COLO829 (cell line): ENCODE data around the gene WFIKKN1.
A peak's percentile ranks its signal among the peaks of the same experiment; 100 is the strongest.

Source experiments
- DNase-seq: peaks from one replicate; pipeline ENCODE4 v3.0.0; 2012; ENCODE audit warnings: low spot score

WFIKKN1 gene

GRCh38 chr16:637081-638018, 6.6 kb downstream of the WFIKKN1 start:
- peak; percentile 99 for DNase-seq

DNA sequence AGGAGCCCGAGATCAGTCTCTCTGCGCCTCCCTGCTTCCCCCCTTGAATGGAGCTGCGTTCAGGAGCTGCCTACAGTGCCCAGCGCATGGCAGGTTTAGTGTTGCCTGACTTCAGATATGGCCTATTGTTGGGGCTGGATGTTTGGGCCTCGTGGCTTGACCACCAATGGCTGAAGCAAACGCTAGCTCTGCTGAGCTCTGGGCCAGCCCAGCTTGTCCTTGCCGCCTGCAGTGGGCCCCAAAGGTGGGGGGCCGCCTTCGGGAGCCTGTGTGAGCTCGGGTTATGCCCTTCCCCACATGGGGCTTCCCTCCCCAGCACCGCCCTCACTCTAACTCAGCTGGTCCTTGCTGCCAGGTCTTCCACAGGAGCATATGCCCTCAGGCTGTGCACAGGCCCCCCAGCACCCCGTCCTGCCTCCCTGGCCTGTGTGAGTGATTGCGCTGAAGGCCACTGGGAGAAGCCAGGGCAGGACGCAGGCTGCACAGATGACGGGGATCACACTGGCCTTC, 7.3 kb downstream of the WFIKKN1 start:
- DNase-seq: no peak

DNA sequence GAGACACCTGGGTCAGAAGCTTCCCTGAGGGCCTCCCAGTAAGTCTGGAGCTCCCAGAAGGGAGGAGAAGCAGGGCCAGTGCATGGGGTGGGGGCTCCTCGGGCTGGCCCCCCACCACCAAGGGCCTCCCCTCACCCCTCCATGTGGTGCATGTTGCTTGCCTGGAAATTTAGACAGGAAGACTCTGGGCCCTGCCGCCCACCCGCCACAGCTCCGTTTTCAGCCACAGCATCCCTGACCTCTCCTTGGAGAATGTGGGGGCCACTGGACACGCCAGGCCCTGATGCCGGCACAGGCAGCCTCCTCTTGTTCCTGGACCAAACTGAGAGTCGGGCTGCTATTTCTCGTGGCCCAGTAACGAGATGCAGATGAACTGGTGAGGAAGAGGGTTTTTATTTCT, 8.1 kb downstream of the WFIKKN1 start:
- no peak for DNase-seq

DNA sequence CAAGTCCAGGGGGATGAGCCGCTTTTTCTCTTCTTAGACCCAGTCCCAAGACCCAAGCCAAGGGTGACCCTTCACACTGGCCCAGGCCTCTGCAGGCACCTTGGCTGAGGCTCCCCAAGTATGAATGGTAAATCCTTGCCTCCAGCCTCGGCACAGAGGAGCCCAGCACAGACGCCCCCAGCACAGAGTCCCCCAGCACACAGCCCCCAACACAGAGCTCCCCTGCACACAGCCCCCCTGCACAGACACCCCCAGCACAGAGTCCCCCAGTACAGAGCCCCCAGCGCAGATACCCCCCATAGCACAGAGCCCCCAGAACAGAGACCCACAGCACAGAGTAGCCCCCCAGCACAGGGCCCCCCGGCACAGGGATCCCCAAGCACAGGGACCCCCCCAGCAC, 9.8 kb downstream of the WFIKKN1 start:
- no peak for DNase-seq

DNA sequence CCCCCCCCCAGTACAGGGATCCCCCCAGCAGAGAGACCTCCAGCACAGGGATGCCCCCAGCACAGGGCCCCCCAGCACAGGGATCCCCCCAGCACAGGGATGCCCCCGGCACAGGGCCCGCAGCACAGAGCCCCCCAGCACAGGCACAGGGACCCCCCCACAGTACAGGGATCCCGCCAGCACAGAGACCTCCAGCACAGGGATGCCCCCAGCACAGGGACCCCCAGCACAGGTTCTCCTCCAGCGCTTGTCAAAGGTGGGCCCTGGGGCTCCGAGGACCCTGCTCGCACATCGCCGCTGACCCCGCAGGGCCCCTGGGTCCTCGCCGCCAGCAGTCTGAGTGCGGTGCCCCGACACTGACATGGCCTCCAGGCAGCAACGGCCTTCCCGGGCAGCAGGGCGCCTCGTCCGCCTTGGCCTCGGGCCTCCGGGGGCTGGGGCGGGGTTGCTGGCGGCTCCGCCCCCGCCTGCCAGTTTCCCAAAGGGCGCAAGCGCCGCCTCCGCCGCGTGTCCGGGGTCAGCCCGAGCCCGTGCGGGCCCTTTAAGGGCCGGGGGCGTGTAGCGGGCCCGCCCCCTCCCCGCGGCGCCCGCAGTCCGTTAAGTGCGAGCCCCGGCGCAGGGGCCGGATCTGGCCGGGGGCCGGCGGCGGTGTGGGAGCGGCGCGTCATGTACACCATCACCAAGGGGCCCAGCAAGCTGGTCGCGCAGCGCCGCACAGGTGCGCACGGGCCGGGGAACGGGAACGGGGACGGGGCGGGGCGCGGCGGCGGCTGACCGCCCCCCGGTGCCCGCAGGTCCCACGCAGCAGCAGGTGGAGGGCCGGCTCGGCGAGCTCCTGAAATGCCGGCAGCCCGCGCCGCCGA, 10.8 kb downstream of the WFIKKN1 start, which contains the start of gene MCRIP2:
TSS of gene MCRIP2 (plus strand) at position 503 of the 863 bp plus-strand sequence. CDS start at position 667, 164 bp downstream.
- peak; percentile 67 for DNase-seq

- DNase-seq: no peak
Observed at GRCh38 chr16:642189-643049, 11.6 kb downstream of the WFIKKN1 start.

- no peak for DNase-seq
Observed at GRCh38 chr16:643050-643368, 12.2 kb downstream of the WFIKKN1 start.

DNA sequence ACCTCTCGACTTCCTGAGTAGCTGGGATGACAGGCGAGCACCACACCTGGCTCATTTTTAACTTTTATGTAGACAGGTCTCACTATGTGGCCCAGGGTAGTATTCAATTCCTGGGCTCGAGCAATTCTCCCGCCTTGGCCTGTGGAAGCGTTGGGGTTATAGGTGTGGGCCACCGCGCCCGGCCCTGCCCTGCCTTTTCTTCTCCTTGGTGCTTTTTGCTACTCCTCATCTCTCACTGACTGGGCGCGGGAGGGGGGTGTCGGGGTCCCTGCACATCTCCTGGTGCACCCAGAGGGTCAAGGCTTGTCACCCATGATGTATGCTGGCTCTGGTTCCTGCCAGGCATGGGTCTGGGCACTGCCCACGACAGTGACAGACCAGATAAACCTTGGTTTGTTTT, 13.8 kb downstream of the WFIKKN1 start:
- no peak for DNase-seq

DNA sequence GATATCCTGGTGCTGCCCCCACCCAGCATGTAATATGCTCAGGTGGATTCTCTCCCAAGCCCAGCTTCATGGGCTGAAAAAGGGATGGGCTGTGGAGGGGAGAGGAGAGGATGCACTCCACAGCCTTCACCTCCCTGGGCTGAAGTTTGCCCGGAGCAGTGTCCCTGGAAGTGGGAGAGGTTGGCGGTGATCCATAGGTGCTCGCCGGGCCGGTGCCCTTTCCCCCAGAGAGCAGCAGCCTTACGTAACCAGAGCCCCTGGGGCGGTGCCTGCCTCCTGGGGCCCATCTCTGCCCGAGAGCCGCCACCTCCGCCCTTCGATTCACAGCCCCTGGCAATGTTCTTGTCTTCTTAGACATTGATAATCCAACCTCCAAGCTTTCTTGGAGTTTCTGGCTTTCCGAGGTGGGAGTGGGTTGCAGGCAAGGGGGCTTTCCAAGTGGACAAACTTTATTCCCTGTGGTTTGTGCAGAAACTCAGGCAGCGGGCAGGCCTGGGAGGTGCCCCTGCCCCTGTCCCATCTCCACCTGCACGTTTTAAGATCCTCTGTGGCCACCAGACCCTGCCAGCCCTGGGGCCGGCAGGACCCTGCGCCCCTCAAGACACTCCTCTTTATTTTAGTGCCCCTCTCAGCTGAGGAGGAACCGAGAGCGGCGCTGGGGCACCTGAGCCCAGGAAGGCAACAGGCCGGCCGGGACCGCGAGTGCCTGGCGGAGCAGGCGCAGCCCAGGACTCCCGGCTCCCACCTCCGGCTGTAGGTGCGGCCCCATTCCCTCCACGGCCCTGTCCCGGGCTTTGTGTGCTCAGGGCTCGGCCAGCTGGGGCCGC, 15.3 kb downstream of the WFIKKN1 start:
- no peak for DNase-seq

- DNase-seq: no peak
Observed at GRCh38 chr16:646679-647172, 15.9 kb downstream of the WFIKKN1 start.

DNA sequence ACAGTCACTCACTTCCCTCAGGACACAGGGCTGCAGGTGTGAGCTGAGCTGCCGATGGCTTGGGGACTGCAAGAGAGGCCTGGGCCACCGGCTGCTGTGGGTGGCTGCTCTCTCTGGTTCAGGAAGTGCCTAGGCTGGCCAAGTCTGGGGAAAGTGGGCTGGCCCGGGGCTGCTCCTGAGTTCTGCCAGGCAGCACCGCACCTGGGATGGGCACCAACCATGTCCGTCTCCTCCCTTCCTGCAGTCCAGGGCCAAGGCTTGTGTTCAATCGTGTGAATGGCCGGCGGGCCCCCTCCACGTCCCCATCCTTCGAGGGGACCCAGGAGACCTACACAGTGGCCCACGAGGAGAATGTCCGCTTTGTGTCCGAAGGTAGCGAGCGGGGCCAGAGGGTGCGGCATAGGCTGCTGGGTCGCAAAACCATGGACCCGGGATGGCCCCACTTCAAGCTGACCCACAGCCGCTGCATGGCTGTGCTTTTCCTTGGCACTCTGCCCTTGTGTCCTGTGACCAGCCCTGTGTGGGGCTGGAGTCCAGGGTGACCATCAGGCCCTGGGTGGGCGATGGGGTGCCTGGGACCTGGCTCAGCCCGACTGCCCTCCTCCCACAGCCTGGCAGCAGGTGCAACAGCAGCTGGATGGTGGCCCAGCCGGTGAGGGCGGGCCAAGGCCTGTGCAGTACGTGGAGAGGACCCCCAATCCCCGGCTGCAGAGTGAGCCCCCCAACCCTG, 16.6 kb downstream of the WFIKKN1 start:
- no peak for DNase-seq

DNA sequence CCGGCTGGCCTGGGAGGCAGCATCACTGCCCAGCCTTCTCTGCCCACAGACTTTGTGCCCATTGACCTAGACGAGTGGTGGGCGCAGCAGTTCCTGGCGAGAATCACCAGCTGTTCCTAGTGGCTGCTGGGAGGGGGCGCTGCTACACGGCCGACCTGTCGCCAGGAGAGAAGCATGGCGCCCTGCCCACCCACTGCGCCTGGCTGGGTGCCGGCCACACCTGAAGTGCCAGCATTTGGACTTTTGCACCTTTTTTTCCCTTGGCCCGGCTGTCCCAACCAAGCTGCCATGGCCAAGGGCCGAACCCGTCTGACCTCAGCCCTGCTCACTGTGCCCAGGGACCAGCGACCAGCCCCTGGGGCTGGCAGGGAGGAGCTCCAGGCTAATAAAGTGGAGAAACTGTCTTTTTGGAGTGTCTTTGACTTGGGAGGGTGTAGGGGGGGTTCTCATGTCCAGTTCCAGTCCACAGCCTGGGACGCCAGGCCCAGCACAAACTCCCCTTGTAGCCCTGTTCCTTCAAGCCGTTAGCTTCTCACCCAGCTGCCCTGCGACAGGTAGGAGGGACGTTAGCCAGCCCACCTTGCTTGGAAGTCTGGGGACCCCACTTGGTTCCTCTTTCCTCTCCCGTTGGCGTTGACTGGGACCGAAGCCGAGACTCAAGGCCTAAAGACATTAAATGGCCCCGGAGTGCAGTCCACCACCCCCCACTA, 17.4 kb downstream of the WFIKKN1 start:
- no peak for DNase-seq

DNA sequence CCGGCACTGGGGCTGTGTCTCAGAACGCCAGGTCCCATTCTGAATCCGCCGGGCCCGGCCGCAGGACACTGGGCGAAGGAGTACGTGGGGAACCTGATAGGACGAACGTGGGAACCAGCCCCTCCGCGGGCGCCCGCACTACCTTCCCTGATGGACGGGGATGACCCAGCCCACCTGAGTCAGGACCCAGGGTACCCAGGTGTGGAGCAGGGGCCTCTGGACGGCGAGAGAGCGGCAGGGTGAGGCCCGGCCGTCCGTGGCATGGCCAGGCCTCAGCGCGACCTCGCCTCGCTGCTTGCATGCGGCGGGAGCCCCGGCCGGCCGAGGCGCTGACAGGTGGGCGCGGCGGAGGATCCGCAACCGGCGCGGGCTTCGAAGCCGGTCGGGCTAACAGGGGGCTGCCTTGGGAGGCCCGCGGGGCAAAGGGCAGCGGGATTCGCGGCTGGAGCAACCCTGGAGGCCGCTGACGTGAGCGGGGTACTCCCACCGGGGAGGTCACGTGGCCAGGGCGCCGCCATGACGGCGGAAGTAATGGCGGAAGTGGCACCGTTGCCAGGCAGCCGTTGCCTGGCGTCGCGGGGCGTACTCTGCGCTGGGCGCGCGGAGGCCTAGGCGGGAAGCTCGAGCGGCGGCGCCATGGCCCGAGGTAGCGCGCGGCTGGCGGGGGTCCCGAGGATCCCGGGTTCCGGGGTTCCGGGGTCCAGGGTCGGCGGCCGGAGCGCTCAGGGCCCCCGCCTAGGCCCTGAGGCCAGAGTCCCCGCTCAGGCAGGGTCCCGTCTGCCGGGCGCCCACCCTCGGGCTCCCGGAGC, 18.2 kb downstream of the WFIKKN1 start, which contains the start of gene WDR90:
TSS of gene WDR90 (plus strand) at position 585 of the 809 bp plus-strand sequence. CDS start at position 637, 52 bp downstream.
- DNase-seq: peak; percentile 95

- DNase-seq: no peak
Observed at GRCh38 chr16:649631-650030, 18.8 kb downstream of the WFIKKN1 start.

DNA sequence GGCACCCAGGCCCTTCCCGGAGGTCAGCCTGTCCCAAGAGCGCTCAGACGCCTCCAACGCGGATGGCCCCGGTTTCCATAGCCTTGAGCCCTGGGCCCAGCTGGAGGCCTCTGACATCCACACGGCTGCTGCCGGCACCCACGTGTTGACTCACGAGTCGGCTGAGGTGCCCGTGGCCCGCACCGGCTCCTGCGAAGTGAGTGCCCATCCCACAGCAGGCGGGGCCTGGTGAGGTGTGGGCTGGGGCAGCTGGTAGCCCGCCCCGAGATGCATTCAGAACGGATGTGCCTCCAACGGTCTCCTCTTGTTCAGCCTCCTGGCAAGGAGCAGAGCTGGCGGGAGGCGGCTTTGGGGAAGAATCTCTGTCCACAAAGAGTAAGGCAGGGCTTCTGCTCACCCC, 21.1 kb downstream of the WFIKKN1 start:
- DNase-seq: peak; percentile 57

- no peak for DNase-seq
Observed at GRCh38 chr16:652454-653305, 21.9 kb downstream of the WFIKKN1 start.

DNA sequence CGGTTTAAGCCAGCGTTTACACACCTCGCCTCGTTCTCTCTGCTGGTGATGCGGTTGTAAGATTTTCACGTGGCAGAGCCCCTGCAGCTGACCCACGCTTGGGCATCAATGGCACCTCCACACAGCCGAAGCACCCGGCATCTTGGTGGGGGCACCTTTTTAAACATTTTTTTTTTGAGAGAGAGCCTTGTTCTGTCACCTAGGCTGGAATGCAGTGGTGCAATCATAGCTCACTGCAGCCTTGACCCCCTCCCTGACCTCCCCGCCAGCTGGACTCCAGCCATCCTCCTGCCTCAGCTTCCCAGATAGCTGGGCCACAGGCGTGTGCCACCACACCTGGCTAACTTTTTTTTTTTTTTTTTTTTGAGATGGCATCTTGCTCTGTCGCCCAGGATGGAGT, 23.2 kb downstream of the WFIKKN1 start:
- DNase-seq: no peak
